Stimulated activated CD4-positive, alpha-beta T cell treated with anti-CD3 and anti-CD28 coated beads, Interleukin-15, amount 100 ng/mL, for 48 hours (primary cell): ENCODE measurements around the gene NKD1.
"Not testable (repeated sequence)": the region's sequence is repeated elsewhere in the genome, so short reads cannot be mapped to it uniquely, and the experiment has no call there.

Experiments
- DNase-seq, 2 donors: peaks; one replicate each; pipeline ENCODE4 v3.0.0-alpha.2; 2020; ENCODE audit warnings: low read depth in 2 of 2

NKD1 gene

DNA sequence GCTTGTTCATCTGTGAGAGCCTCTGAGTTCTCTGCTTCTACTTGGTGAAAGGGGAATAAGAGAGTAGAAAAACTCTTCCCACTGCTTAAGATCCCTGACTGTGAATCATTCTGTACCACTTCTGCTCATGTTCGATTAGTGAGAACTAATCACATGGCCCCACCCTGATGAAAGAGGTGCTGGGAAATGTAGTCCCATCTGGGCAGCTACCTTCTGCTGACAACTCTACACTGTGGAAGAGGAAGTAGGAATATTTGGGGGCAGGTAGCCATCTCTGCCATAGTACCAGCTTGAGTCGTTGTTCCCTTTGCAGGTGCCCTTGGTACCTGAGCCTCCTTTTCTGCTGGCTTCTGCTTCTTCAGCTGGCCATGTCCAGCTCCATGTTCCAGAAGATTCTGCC lies 29.9 kb downstream of the NKD1 start:
- no peak for DNase-seq

- not testable (repeated sequence) for DNase-seq
These were observed 31.2 kb downstream of the NKD1 start for GRCh38 chr16:50579373-50579772.

- no peak for DNase-seq
These were observed 32.1 kb downstream of the NKD1 start for GRCh38 chr16:50580180-50580798.

DNA sequence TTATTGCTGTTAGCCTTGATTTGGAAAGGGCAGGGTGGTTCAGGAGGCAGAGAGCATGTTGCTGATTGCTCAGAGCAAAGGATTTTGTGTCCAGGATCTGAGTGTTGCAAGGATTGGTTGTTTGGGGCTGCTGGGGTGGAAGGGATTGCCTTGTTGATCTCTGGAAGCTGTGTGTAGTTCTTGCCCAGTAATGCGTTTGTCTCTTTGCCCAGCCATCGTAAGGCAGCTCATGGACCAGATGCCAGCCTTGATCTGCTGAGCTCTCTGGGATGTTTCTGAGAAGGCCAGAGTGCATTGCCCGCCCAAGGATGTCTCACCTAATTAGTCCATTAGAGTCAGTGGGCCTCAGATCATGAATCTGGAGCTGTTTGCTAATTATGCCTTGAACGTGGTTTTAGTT lies 33.6 kb downstream of the NKD1 start:
- no peak for DNase-seq

DNA sequence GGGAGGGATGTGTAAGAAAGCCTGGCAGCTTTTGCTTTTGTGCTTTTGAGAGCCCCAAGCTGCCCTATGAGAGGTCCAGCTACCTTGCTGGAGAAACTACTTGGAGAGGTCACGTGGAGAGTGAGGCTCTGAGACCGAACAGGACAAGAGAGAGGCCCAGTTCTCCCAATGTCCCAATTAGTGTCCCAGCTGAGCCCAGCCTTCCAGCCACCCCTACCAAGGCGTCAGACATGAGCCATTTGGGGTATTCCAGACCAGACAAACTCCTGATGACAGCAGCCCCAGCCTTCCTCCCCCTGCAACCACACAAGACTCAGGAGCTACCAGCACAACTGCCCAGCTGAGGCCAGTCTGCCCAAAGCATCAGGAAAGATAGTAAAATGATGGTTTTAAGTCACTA lies 35.0 kb downstream of the NKD1 start:
- DNase-seq, result no peak

GRCh38 chr16:50584033-50584722 lies 36.0 kb downstream of the NKD1 start:
- DNase-seq, result no peak

DNA sequence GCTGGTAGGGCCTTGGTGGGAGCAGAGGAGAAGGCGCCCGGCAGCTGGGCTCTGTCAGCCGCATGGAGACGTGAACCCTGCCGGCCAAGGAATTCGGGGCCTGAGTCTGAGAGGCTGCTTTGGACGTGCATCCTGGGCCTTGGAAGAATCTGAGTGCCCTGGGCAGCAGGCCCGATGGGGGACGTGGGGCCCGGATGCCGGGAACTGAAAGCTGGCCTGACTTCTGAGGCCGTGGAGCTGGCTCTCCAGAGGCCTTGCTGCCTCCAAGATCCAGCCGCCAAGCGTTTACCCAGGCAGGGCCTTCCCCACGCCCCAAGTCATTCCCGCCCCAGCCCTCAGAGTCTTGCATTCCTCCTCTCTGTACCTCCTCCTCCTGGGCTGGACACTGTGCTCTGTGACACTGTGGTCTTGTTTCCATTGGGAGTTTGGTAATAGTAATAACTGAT lies 37.2 kb downstream of the NKD1 start:
- no peak for DNase-seq

DNA sequence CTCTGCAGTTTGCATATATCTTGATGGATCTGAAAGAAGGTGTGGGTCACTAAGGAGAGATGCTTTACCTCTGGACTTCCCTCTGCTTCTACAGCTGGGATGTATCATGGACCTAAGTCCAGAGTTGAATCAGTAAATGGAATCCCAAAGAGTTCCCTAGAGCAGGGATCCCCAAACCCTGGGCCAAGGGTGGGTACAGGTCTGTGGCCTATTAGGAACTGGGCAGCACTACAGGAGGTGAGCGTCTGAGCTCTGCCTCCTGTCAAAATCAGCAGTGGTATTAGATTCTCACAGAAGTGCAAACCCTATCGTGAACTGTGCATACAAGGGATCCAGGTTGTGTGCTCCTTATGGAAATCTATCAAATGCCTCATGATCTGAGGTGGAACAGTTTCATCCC lies 39.3 kb downstream of the NKD1 start:
- DNase-seq, result no peak

GRCh38 chr16:50588276-50588675 lies 40.1 kb downstream of the NKD1 start:
- DNase-seq, result no peak

GRCh38 chr16:50591209-50591608 lies 43.0 kb downstream of the NKD1 start:
- no peak for DNase-seq

DNA sequence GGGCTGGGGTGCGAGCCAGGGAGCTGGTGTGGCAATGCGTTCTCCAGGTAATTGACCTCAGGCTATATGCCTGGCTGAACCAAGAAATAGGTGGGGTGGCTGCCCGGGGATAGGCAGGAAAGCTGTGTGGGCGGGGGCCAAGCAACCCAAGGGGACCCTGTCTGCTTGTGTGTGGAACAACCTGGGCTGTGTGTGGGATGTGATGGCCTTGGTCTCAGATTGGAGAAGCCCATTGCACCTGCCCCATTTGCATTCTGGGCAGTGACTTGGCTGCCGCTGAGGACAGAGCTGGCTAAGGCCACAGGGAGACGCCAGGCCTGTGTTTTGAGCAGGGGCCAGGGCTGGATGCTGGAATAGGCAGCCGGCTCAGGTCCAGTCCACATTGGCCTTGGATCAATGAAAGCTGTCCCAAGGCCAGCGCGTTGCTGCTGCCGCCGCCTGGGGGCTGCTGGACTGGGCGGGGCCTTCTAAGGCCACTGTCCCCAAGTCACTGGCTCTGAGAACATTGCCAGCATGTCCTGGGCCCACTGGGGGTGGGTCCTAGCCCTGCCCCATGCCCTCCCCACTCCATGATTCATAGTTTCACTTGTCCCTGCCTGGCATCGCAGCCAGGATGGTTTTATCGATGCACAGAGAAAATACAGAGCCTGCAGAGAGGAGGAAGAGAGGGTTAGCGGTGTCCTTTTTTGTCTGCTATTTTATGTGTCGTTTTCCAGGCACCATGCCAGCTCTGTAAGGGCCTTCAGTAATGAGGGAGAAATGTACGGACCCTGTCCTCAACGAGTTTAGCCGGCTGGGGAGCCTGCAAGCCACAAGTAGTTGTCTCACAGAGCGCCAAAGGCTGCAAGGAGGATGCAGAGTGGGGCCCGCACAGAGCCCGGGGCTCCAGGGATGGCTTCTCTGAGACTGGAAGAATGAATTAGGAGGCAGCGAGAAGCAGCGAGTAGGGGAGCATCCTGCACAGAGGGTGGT lies 43.9 kb downstream of the NKD1 start:
- no peak for DNase-seq

DNA sequence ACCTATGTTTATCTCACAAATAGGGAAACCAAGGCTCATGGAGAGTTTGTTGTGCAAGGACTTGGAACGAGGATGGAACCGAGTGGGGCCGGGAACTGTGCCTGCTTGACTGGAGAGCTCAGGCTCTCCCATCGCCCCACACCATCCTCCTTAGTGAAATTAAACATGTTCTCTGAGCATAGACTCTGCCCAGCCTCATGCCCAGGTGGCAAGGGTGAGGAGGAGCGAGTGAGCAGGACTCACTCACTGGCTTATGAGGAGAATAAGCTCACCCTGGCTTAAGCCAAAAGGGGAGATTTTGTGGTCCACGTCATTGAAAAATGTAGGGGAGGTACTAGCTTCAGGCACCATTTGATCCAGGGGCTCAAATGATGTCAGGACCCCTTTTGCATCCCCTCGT lies 44.8 kb downstream of the NKD1 start:
- no peak for DNase-seq

DNA sequence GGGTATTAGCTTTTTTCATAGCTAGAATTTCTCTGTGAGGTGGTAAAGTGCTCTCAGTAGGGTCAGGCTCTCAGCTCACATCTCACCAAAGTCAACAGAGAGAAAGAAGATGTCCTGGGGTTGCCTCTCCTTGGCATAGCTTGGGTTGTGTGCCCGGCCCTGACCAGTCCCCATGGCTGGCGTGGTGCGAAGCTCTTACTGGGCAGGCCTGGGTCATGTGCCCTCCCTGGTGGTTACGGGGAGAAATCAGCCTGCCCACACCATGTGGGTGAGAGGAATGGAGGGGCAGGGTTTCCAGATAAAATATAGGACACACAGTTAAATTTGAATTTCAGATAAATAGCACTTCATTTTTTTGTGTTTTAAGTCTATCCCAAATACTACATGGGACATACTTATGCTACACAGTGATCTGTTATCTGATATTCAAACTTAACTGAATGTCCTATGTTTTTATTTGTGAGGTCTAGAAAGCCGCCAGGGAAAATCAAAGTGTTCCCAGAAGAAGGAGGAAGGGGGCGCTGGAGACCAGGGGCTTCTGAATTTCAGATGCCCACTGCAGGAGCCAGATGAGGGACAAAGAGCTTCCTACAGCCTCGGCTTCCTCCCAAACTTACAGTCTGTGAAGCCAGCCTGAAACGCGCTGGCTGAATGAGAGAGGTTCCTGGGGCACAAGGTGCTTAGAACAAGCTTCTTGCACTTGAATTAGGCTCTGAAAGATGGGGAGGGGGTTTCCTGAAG lies 45.4 kb downstream of the NKD1 start:
- DNase-seq, result no peak

DNA sequence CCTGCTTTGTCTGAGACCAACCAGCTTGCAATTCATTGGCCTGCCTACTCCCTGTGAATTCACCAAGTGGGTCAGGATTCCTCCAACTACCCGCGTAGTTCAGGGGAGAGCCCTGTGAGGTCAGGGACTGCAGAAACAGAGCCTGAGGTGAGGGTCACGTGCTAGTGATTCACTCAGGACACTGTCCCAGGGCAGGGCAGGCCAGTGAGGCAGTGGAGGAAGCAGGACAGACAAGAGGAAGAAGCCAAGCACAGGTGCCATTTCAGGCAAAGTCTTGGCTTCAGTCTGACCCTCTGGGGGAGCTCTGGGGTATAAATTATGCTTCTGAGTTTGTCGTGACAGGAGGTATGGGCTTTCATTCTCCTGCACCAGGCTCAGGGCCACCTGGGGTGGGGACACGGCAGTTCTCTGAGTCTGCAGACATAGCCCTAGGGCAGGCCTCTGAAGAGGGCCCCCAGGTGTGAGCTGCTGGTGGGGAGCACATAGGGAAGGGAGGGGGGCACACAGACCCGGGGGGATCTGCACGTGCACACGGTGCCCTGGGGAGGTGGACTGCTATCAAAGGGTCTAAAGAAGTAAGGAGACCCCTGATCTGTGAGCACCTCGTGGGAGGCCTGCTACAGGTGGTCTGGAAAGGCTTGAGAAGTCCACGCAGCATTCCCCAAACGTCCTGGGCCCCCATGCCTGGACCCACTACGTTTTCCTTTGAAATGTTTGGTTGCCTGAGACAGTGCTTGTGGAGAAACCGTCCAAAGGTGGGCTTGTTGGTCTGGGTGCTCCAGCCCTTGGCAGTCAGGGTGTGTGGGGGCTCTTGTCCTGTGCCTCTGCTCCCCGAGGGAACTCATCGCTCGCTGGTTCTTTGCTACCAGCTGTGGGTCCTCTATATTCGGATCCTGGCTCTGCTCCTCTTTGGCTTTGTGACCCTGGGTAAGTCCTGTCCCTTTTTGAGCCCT lies 46.4 kb downstream of the NKD1 start:
- no peak for DNase-seq

DNA sequence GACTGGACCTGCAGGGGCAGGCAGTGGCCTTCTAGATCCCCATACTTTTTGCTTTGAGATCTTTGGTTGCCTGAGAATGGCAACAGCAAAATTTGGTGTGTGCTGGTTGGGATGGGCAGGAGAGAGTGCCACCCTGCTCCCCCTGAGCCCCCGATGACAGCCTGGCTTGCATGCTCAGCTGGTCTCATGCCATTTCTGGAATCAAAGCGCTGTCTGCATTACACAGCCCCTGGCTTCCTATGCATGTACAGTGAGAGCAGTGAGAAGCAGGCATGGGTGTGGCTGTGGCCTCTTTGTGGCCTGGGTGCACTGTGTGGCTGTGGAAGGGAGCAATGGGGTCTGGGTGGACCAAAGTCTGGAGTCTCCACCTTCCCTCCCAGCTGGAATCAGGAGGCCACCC lies 47.7 kb downstream of the NKD1 start:
- DNase-seq, result no peak

DNA sequence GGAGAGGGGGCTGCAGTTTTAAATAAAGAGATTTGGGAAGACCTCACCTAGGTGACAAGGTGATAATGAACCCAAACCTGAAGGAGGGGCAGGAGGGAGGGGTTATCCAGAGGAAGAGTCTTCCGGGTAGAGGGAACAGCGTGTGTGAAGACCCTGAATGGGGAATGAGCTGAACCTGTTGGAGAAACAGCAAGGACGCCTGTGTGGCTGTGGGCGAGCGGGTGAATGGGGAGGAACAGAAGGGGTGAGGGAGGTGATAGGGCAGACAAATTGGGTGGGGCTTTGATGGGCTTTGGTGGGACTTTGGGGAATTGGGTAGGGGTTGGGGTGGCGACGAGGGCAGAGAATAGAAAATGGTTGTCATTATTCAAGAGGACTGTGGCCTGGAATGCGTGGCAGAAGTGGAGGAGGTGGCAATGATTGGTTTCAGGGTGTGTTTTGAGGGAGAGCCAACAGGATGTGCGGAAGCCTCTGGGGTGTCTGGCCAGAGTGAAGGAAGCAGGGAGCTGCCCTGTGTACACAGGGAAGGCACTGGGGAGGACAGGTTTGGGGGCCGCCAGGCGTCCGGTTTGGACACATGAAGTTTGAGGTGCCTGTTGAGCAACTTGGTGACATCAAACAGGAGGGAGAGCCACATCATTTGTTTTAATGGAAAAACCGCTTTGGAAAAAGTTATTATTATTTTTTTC lies 48.7 kb downstream of the NKD1 start:
- no peak for DNase-seq

DNA sequence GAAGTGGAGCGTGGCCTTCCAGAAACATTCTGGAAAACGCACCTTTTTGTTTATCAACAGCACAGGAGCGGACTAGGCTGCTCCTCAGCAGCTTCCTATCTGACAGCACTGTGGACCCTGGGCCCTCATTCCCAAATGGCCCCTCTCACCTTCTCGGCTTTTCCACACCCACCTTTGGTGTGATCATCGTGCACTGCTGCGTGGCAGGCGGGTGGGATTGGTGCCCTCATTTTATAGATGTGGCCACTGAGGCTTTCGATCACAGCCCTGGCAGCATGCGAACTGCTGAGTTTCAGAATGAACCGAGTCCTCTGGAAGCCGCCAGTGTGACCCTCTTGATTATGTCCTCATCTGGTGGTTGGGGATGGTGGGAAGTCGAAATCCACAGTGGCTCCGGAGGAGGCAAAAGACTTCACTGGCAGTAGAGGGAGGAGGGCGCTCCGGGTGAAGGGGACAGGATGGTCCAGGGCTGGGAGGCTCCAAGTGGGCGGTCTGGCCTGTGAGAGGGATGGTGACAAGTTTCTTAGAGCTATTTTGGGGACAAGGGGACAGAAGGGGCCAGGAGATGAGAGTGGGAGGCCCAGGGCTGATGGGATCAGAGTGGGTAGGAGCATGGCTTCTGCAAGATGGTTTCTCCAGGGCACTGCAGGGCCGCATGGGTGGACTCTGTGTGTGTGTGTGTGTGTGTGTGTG lies 49.5 kb downstream of the NKD1 start:
- no peak for DNase-seq

- no peak for DNase-seq
These were observed 50.2 kb downstream of the NKD1 start for GRCh38 chr16:50598256-50598894.

DNA sequence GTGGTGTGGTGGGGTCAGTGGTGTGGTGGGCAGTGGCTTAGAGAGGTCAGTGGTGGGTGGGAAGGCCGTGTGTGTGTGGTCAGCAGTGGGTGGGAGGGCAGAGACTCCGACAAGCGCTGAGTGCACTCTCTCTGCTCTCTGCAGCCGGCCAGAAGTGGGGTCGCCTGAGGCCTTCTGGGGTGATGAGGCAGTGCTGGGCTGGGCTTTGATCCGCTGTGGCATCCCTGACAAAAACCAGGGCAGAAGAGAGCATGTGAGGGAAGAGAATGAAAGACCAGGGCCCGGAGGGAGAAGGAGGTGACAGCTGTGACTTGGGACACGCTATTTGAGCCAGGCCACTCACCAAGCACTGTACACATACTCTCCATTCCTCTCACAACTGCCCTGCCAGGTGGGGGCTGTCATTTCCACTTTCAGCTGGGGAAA lies 50.8 kb downstream of the NKD1 start:
- no peak for DNase-seq
